ENCODE data around the gene ARRDC1.

Gene ARRDC1

GRCh38 chr9:137642892-137643291, 37.4 kb downstream of the ARRDC1 start:
- no peak for DNase-seq

GRCh38 chr9:137643921-137644320, 38.4 kb downstream of the ARRDC1 start:
- DNase-seq, result no peak

- DNase-seq, result no peak
Measured at GRCh38 chr9:137645211-137645610, 39.7 kb downstream of the ARRDC1 start.

- no peak for DNase-seq
Measured at GRCh38 chr9:137646341-137646740, 40.9 kb downstream of the ARRDC1 start.

GRCh38 chr9:137647096-137647714, 41.7 kb downstream of the ARRDC1 start:
- no peak for DNase-seq

GRCh38 chr9:137648396-137648795, 42.9 kb downstream of the ARRDC1 start:
- DNase-seq, result no peak

GRCh38 chr9:137649553-137649952, 44.1 kb downstream of the ARRDC1 start:
- DNase-seq, result no peak

- DNase-seq, result no peak
Measured at GRCh38 chr9:137650259-137650658, 44.8 kb downstream of the ARRDC1 start.

- DNase-seq, result no peak
Measured at GRCh38 chr9:137650779-137651178, 45.3 kb downstream of the ARRDC1 start.

- no peak for DNase-seq
Measured at GRCh38 chr9:137656416-137656815, 50.9 kb downstream of the ARRDC1 start.

GRCh38 chr9:137657606-137658005, 52.1 kb downstream of the ARRDC1 start:
- DNase-seq, result no peak

GRCh38 chr9:137658781-137659180, 53.3 kb downstream of the ARRDC1 start:
- DNase-seq, result no peak

GRCh38 chr9:137660144-137660543, 54.7 kb downstream of the ARRDC1 start:
- no peak for DNase-seq

GRCh38 chr9:137663584-137663983, 58.1 kb downstream of the ARRDC1 start:
- DNase-seq, result no peak

- DNase-seq, result no peak
Measured at GRCh38 chr9:137664676-137665075, 59.2 kb downstream of the ARRDC1 start.
